ENCODE results near the gene BRD3.

Gene BRD3

GRCh38 chr9:134060546-134060945 is 7.3 kb downstream of the BRD3 start:
- H3K36me3 ChIP-seq: peaks cover 21% of the 10 kb centered on the region
- TF ChIP-seq, protein P1, sequence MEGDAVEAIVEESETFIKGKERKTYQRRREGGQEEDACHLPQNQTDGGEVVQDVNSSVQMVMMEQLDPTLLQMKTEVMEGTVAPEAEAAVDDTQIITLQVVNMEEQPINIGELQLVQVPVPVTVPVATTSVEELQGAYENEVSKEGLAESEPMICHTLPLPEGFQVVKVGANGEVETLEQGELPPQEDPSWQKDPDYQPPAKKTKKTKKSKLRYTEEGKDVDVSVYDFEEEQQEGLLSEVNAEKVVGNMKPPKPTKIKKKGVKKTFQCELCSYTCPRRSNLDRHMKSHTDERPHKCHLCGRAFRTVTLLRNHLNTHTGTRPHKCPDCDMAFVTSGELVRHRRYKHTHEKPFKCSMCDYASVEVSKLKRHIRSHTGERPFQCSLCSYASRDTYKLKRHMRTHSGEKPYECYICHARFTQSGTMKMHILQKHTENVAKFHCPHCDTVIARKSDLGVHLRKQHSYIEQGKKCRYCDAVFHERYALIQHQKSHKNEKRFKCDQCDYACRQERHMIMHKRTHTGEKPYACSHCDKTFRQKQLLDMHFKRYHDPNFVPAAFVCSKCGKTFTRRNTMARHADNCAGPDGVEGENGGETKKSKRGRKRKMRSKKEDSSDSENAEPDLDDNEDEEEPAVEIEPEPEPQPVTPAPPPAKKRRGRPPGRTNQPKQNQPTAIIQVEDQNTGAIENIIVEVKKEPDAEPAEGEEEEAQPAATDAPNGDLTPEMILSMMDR (IDR thresholded peaks at IDR 0.05; ENCODE audit: low read depth, low read length): no peak
- DNase-seq: no peak
- H3K4me3 ChIP-seq (ENCODE audit: low read depth, low read length): no peak overlapping the region
- H3K27ac ChIP-seq: no peak overlapping the region
- H3K27me3 ChIP-seq (ENCODE audit: insufficient read depth, low read depth, severe bottlenecking): no peaks in the 10 kb centered on the region
- no peaks in the 10 kb centered on the region for H3K9me3 ChIP-seq (ENCODE audit: severe bottlenecking)

DNA sequence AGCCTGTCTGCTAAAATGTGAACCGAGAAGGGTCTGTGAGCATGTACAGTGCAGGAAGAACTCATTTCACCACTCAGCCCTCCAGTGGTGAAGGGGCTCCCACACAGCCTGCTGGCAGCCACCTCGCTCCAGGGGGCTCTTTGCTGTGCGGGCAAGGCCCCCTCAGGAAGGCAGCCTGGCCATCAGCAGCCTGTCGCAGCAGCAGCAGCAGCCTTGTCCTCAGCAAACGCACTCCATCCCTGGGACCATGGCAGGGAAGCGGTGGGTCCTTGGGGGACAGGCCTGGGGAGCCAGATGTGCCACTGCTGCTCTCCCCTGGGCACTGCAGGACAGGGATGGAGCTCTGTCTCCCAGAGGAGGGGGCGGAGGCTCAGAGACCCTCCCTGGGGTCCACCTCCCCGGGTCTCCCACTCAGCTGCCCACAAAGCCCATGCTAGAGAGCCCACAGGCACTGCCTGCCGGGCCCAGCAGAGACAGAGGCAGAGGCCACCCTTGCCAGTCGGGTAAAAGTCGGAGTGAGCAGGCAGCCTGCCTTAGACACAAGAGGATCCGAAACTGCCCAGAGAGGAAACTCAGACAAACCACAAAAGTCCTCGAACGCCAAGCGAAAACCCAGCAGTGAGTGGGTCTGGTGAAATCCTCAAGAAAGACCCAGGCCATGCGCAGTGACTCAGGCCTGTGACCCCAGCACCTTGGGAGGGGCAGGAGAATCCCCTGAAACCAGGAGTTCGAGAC is 8.0 kb downstream of the BRD3 start:
- H3K27ac ChIP-seq: no peak overlapping the region
- TF ChIP-seq, protein P1 (IDR thresholded peaks at IDR 0.05; ENCODE audit: low read depth, low read length): no peak

DNA sequence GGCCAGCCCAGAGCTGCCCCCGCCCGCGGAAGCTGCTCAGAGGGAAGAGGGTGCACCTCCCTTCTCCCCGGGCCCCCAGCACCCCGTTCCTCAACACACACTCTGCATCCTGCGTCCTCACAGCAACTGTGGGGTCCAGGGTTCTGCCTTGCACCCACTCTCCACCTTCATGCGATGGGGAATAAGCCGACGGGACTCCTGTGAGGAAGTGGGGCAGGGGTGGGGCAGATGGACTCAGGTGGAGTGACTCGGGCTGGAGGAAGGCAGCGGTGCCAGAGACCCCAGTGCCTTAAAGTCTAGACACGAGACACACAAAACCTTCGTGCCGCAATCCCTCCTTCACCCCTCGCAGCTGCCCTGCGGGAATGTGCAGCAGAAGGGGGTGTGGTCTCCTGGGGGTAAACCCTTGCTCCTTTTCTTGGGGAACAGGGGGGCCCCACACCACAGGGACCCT is 8.6 kb downstream of the BRD3 start:
- Histone ChIP-seq H3K9me3 (ENCODE audit: severe bottlenecking) (no peaks in the 10 kb centered on the region), H3K4me3 (ENCODE audit: low read depth, low read length) (no peak overlapping the region), H3K27me3 (ENCODE audit: insufficient read depth, low read depth, severe bottlenecking) (no peaks in the 10 kb centered on the region), H3K36me3 (peaks cover 20% of the 10 kb centered on the region), H3K27ac (no peak overlapping the region)
- TF ChIP-seq, protein P1 (IDR thresholded peaks at IDR 0.05; ENCODE audit: low read depth, low read length): no peak
- DNase-seq: no peak

More for the DNA sequence above, 8.0 kb downstream of the BRD3 start:
- Histone ChIP-seq H3K27me3 (ENCODE audit: insufficient read depth, low read depth, severe bottlenecking) (no peaks in the 10 kb centered on the region), H3K4me3 (ENCODE audit: low read depth, low read length) (no peak overlapping the region), H3K36me3 (peaks cover 20% of the 10 kb centered on the region), H3K9me3 (ENCODE audit: severe bottlenecking) (no peaks in the 10 kb centered on the region)
- DNase-seq: no peak

- Histone ChIP-seq H3K36me3 (peaks cover 20% of the 10 kb centered on the region), H3K27ac (no peak overlapping the region)
- no peak for DNase-seq
Observed at GRCh38 chr9:134058716-134059115, 9.1 kb downstream of the BRD3 start.

DNA sequence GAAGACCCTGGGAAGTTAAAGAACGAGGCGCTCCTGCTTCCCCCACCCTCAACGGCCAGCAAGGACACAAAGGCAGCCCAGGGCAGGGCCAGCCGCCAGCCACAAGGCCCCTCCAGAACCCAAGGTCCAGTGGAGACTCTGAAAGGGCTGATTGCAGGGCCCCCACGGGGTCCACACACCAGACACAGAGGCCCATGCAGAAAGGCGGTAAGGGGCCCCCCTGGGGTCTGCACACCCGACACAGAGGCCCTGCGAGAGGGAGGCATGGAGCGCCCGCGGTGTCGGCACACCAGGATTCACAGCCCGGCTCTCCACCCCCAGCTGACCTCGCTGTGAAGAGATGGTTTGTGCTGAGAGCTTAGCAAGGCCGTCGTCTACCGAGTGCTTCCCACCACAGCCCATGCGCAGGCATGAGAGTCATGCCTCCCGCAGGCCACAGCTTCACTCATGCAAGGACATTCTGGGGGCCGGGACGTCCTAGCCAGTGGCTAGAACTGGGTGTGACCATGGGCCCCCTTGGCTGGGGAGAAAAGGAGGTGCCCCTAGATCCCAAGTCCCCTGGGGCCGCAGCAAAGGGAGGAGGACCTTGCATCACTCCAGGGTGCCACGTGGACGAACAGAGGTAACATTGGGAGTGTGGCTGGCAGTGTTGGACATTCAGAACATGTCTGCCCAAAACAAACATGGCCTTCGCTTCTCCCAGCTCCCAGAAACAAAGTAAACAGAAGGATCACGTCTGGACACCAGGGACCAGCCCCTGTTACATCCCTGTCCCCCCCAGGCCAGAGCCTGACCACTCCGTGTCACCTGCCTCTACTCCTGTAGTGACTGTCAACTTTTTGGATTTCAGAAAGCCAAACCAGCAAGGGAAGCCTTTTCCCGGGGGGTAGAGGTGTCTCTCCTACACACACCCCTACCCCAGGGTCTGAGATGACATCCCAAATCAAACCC is 9.8 kb downstream of the BRD3 start:
- Histone ChIP-seq H3K27me3 (ENCODE audit: insufficient read depth, low read depth, severe bottlenecking) (no peaks in the 10 kb centered on the region), H3K27ac (no peak overlapping the region), H3K9me3 (ENCODE audit: severe bottlenecking) (no peaks in the 10 kb centered on the region), H3K4me3 (ENCODE audit: low read depth, low read length) (no peak overlapping the region), H3K36me3 (peaks cover 22% of the 10 kb centered on the region)
- DNase-seq: no peak
- TF ChIP-seq, protein P1 (IDR thresholded peaks at IDR 0.05; ENCODE audit: low read depth, low read length): no peak

More at GRCh38 chr9:134058716-134059115, 9.1 kb downstream of the BRD3 start:
- H3K9me3 ChIP-seq (ENCODE audit: severe bottlenecking): no peaks in the 10 kb centered on the region
- no peak overlapping the region for H3K4me3 ChIP-seq (ENCODE audit: low read depth, low read length)
- TF ChIP-seq, protein P1 (IDR thresholded peaks at IDR 0.05; ENCODE audit: low read depth, low read length): no peak
- no peaks in the 10 kb centered on the region for H3K27me3 ChIP-seq (ENCODE audit: insufficient read depth, low read depth, severe bottlenecking)

Data from WERI-Rb-1 (cell line).